GM13977 (cell line): ENCODE measurements around the gene FSD1L.

Source experiments
- DNase-seq: peaks from one replicate; pipeline ENCODE4 v3.0.0; 2012; ENCODE audit warnings: low spot score
- CTCF ChIP-seq: IDR thresholded peaks from 2 replicates; pipeline ENCODE4 v1.5.1; 2012; ENCODE audit warnings: mild to moderate bottlenecking, control low read depth; ENCODE audit not compliant: insufficient read depth; ENCODE audit errors: extremely low read depth, missing control alignments
- in situ Hi-C: fragments of 300-500 bp; cut with MboI; formaldehyde crosslinking; loops from one replicate; pipeline ENCODE4 v1.12.0; 2022; ENCODE audit warnings: low sequenced_read_pairs, low pct_unique_long_range_greater_than_20kb, mixed read lengths, inconsistent platforms; ENCODE audit not compliant: unreplicated experiment

FSD1L gene

GRCh38 chr9:105413525-105413924 is 34.3 kb upstream of the FSD1L start:
- peak; percentile 38 for TF ChIP-seq CTCF
- DNase-seq, result no peak
- in situ Hi-C loops, result loop anchor here (10.0 kb wide), 2 partner anchors 249 to 639 kb away; no protein-coding TSS in a partner anchor

- in situ Hi-C loops, result loop anchor here (10.0 kb wide), 2 partner anchors 250 to 640 kb away; no protein-coding TSS in a partner anchor
- peak; percentile 83 for TF ChIP-seq CTCF
- peak; percentile 67 for DNase-seq
Measured at GRCh38 chr9:105414947-105415661, 32.7 kb upstream of the FSD1L start.

DNA sequence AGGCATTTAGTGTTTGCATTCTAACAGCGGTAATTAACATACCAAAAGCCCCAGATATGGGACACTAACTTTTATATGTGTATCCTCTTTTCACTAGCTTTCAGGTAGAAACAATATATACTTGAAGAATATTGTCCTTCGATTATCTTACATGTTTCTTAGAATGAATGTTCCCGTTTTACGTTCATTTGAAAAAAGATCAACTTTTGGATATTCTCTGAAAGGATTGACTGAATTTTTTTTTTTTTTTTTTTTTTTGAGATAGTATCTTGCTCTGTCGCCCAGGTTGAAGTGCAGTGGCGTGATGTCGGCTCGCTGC is 32.2 kb upstream of the FSD1L start:
- DNase-seq, result no peak
- in situ Hi-C loops, result loop anchor here (10.0 kb wide), 2 partner anchors 251 to 641 kb away; no protein-coding TSS in a partner anchor
- no peak for TF ChIP-seq CTCF

DNA sequence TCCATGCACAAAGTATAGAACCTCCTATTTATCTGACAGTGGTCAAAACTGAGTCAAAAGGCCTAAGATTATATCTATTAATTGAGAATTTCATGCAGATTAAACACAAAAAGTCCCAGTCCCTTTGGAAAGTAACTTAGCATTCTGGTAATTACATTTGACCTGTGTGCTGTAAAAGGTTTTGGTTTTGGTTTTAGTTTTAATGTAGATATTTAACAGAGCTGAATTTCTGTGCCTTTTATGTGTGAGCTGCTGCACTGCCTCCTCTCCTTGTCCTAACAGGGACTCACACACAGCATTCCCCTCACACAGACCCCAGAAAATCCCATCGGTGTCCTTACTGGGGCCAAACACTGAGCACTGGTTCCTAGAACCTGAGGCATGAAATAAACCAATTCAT is 31.0 kb upstream of the FSD1L start:
- DNase-seq, result peak; percentile 40

DNA sequence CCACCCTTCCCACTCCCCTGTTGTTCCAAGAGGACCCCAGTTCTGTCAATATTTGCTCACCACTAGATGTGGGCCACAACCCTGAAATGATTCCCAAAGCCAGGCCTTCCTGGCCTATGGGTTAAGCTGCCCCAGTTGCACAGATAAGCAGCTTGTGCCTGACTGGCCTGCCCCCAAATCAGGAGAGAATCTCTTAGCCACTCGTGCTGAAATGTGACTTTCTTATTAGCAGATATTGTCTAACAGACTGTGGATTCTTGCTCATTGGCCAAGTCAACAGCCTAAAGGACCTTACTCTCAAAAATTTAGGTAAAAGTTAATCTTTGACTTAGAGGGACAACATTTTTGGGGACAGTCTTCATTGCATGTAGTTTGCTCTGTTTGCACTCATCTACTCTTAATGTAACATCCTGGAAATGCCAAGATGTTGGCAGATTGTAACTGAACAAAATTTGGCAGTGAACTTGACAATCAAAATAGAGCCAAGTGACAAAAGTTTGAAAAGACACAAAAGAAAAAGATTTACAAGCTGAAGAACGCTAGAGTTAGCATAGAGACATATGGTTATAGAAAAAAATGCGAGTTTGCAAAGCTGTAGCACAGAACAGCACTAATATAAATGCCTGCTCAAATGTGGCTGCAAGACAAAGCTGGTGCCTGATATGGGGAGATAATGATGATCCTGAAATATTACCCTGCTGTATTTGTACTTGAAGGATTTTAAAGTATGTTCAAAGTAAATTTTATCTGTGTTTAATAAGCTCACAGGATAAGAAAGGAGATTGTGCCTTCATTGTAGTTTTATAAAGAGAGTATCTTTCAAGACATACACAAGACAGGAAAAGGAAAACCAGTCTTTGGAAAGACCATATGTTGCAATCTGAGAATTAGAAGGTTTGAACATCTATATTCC is 29.0 kb upstream of the FSD1L start:
- TF ChIP-seq CTCF, result no peak
- in situ Hi-C loops, result loop anchor here (10.0 kb wide), 2 partner anchors 254 to 644 kb away; no protein-coding TSS in a partner anchor
- DNase-seq, result no peak

More for the DNA sequence above, 31.0 kb upstream of the FSD1L start:
- in situ Hi-C loops, result loop anchor here (10.0 kb wide), 2 partner anchors 252 to 642 kb away; no protein-coding TSS in a partner anchor
- no peak for TF ChIP-seq CTCF

DNA sequence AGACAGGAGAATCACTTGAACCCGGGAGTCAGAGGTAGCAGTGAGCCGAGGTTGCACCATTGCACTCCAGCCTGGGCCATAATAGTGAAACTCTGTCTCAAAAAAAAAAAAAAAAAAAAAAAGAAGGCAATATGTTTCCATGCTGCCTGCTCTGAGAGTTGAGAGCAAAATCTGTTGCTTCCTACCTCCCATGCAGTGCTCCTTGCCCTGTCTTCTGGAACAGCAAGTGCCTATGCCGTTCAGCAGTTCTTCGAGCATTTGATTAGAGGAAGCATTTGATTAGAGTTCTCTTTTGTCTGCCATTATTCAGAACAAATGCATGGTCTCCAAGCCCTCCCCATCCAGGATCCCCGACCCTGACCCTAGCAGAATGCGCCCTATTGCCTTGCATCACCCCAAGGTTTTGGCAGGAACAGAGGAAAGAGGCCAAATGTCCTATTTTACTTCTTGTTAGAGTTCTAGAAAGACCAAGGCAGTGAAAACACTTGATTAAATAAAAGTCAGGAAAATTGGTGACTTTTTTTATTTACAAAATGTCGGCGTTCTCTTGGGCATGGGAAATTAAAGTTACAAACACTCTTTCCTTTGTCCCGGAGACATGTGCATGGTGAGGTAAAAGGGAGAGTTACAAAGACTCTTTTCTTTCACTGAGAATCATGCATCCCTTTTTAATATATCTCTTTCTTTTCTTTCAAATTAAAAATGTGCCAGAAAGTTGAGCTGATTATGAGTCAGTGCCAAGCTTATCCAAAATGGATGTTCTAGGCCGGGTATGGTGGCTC is 27.8 kb upstream of the FSD1L start:
- no peak for DNase-seq
- in situ Hi-C loops, result loop anchor here (10.0 kb wide), 2 partner anchors 255 to 645 kb away; no protein-coding TSS in a partner anchor
- no peak for TF ChIP-seq CTCF
